HEK293 (cell line): ENCODE measurements around the gene CEP104.

ENCODE experiments used
- CTCF ChIA-PET: fragments of 350-600 bp; formaldehyde crosslinking; extraction: SDS; loops from one replicate; lab custom pipeline; 2021; ENCODE audit warnings: antibody characterized with exemption; lab: Yijun Ruan, JAX
- POLR2A ChIA-PET: fragments of 300-600 bp; formaldehyde crosslinking; extraction: SDS; loops from one replicate; lab custom pipeline; 2020; ENCODE audit warnings: antibody characterized with exemption, inconsistent platforms; lab: Yijun Ruan, JAX
- H3K27ac ChIP-seq: fragments of 200-500 bp; sonication (Bioruptor generic); 2 replicates; pipeline ENCODE4 v1.5.1; 2014; ENCODE audit warnings: low read depth, low read length, control low read depth, inconsistent platforms; ENCODE audit errors: extremely low read depth
- H3K36me3 ChIP-seq, 2 experiments: fragments of 200-500 bp in 1 of 2; sonication (Bioruptor generic) in 1 of 2; 1 replicate in 1 of 2; 2 replicates in 1 of 2; pipeline ENCODE4 v1.5.1; 2014 to 2017; ENCODE audit warnings: inconsistent platforms in 2 of 2, low read length in 2 of 2; ENCODE audit not compliant: control insufficient read depth in 2 of 2, insufficient read depth in 1 of 2
- H3K4me1 ChIP-seq: fragments of 200-500 bp; sonication (Bioruptor generic); 2 replicates; pipeline ENCODE4 v1.5.1; 2014; ENCODE audit warnings: mild to moderate bottlenecking, low read length, inconsistent platforms; ENCODE audit not compliant: control insufficient read depth, insufficient read depth
- H3K4me3 ChIP-seq: 2 replicates; pipeline ENCODE4 v1.5.1; 2011; ENCODE audit warnings: low read depth, mild to moderate bottlenecking, control low read depth, low read length, moderate library complexity
- H3K9me3 ChIP-seq: fragments of 200-500 bp; sonication (Bioruptor generic); 2 replicates; pipeline ENCODE4 v1.5.1; 2014; ENCODE audit warnings: low read depth, low read length, inconsistent platforms; ENCODE audit not compliant: control insufficient read depth, insufficient read depth
- GLIS2 ChIP-seq: fragments of 450-650 bp; formaldehyde crosslinking; IDR thresholded peaks from 2 replicates; pipeline ENCODE4 v1.5.1; 2016; ENCODE audit warnings: missing biosample characterization, missing genetic modification characterization
- PATZ1 ChIP-seq: fragments of 450-650 bp; formaldehyde crosslinking; IDR thresholded peaks from 2 replicates; pipeline ENCODE4 v1.5.1; 2016; ENCODE audit warnings: missing biosample characterization, missing genetic modification characterization
- ZBTB1 ChIP-seq: fragments of 450-650 bp; formaldehyde crosslinking; IDR thresholded peaks from 2 replicates; pipeline ENCODE4 v1.5.1; 2016; ENCODE audit warnings: missing biosample characterization, missing genetic modification characterization
- ZBTB26 ChIP-seq: fragments of 450-650 bp; formaldehyde crosslinking; optimal IDR thresholded peaks from 2 replicates; pipeline ENCODE3; 2016; ENCODE audit warnings: missing biosample characterization, mild to moderate bottlenecking, missing genetic modification characterization
- ZBTB6 ChIP-seq: fragments of 450-650 bp; formaldehyde crosslinking; IDR thresholded peaks from 2 replicates; pipeline ENCODE4 v1.5.1; 2017; ENCODE audit warnings: missing biosample characterization, missing genetic modification characterization
- ZNF112 ChIP-seq: fragments of 450-650 bp; formaldehyde crosslinking; IDR thresholded peaks from 2 replicates; pipeline ENCODE4 v1.5.0; 2017; ENCODE audit warnings: missing biosample characterization, missing genetic modification characterization
- ZNF335 ChIP-seq: fragments of 450-650 bp; formaldehyde crosslinking; conservative IDR thresholded peaks from 2 replicates; pipeline ENCODE4 v1.5.1; 2016; ENCODE audit warnings: missing biosample characterization, missing genetic modification characterization
- ZNF423 ChIP-seq: fragments of 450-650 bp; formaldehyde crosslinking; IDR thresholded peaks from 2 replicates; pipeline ENCODE4 v1.5.1; 2016; ENCODE audit warnings: missing biosample characterization, missing genetic modification characterization
- ZNF473 ChIP-seq: fragments of 450-650 bp; formaldehyde crosslinking; IDR thresholded peaks from 2 replicates; pipeline ENCODE4 v1.5.1; 2017; ENCODE audit warnings: missing biosample characterization, missing genetic modification characterization
- ZNF518A ChIP-seq: fragments of 450-650 bp; formaldehyde crosslinking; conservative IDR thresholded peaks from 2 replicates; pipeline ENCODE4 v1.5.1; 2016; ENCODE audit warnings: low read depth, missing biosample characterization, missing genetic modification characterization
- ZNF707 ChIP-seq: fragments of 450-650 bp; formaldehyde crosslinking; IDR thresholded peaks from 2 replicates; pipeline ENCODE4 v1.5.1; 2016; ENCODE audit warnings: missing biosample characterization, missing genetic modification characterization

The CEP104 gene

GRCh38 chr1:3772027-3772714 is 84.8 kb downstream of the CEP104 start (continued):
- TF ChIP-seq ZBTB26 (tag by site-specific recombination), result peak; percentile 47
- TF ChIP-seq ZBTB6, result 0 out of 2 replicates have a peak, but pooled peaks have one; percentile 48
- no peak for TF ChIP-seq ZNF423
- TF ChIP-seq ZBTB1, result no peak
- peak; percentile 38 for TF ChIP-seq PATZ1 (tag by site-specific recombination)

- ChIA-PET POLR2A (no interaction called here), CTCF (interaction anchor here (0.6 kb wide), 1 partner anchor 11 kb away, joined by 5 read pairs; no protein-coding TSS in a partner anchor)
- peak overlapping the region; percentile 49 for H3K4me3 ChIP-seq
- TF ChIP-seq ZNF518A (tag by site-specific recombination), result no peak
- no peak for TF ChIP-seq ZNF112 (tag by site-specific recombination)
- TF ChIP-seq ZNF335, result peak; percentile 40; the same call in 1 of the 2 replicates
- H3K27ac ChIP-seq, result no peak overlapping the region
- no peaks in the 10 kb centered on the region for H3K4me1 ChIP-seq
- H3K36me3 ChIP-seq, result no peaks in the 10 kb centered on the region
- H3K9me3 ChIP-seq, result no peaks in the 10 kb centered on the region
Observed at GRCh38 chr1:3771108-3772026, 85.6 kb downstream of the CEP104 start.

GRCh38 chr1:3770047-3770765 is 86.8 kb downstream of the CEP104 start:
- CTCF ChIA-PET, result interaction anchor here (0.6 to 1.0 kb wide), 2 partner anchors 9 to 37 kb away, joined by 3 to 5 read pairs; no protein-coding TSS in a partner anchor
- Histone ChIP-seq H3K4me1 (no peaks in the 10 kb centered on the region), H3K27ac (no peak overlapping the region), H3K36me3 (no peaks in the 10 kb centered on the region), H3K9me3 (no peaks in the 10 kb centered on the region), H3K4me3 (no peak overlapping the region)
- no peak for TF ChIP-seq ZNF473 (tag by site-specific recombination)
- TF ChIP-seq GLIS2 (tag by site-specific recombination), result peak; percentile 25
- no peak for TF ChIP-seq ZNF707 (tag by site-specific recombination)
- POLR2A ChIA-PET, result no interaction called here
